IPS-15b (cell line): Measurements from ENCODE around the gene TMPRSS11B.
"Not testable (repeated sequence)": the region's sequence is repeated elsewhere in the genome, so short reads cannot be mapped to it uniquely, and the experiment has no call there.

Experiments
- H3K27me3 ChIP-seq: one replicate; pipeline ENCODE4 v1.6.1; 2013; ENCODE audit warnings: low read length; ENCODE audit not compliant: control insufficient read depth, insufficient read depth
- H3K36me3 ChIP-seq: one replicate; pipeline ENCODE4 v1.6.1; 2013; ENCODE audit warnings: low read length; ENCODE audit not compliant: control insufficient read depth, insufficient read depth
- H3K4me1 ChIP-seq: one replicate; pipeline ENCODE4 v1.6.1; 2013; ENCODE audit warnings: mild to moderate bottlenecking, low read length; ENCODE audit not compliant: control insufficient read depth, insufficient read depth
- H3K4me3 ChIP-seq: one replicate; pipeline ENCODE4 v1.5.1; 2013; ENCODE audit warnings: low read depth, low read length
- H3K9ac ChIP-seq: one replicate; pipeline ENCODE4 v1.6.1; 2013; ENCODE audit warnings: low read depth, mild to moderate bottlenecking, low read length
- H3K9me3 ChIP-seq: one replicate; pipeline ENCODE4 v1.6.1; 2013; ENCODE audit warnings: mild to moderate bottlenecking, low read length; ENCODE audit not compliant: control insufficient read depth, insufficient read depth

Gene TMPRSS11B, protein sequence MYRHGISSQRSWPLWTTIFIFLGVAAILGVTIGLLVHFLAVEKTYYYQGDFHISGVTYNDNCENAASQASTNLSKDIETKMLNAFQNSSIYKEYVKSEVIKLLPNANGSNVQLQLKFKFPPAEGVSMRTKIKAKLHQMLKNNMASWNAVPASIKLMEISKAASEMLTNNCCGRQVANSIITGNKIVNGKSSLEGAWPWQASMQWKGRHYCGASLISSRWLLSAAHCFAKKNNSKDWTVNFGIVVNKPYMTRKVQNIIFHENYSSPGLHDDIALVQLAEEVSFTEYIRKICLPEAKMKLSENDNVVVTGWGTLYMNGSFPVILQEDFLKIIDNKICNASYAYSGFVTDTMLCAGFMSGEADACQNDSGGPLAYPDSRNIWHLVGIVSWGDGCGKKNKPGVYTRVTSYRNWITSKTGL

DNA sequence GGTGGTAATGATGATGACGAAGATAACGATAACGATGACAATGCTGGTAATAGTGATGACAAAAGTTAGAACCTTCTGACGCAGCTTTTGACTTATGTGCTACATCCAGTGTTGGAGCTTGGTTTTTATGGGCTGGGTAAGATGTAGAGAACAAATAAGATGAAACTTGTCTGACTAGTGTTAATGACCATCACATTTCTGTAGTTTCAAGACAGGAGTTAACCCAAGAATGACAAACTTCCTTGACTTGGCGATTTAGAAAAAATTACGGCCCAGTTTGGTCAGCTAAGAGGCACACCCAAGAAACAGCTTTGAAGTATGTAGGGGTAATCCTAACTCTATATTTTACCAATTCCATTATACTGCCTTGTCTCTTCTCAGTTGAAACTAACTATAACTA is at the start of gene TMPRSS11B:
Gene TMPRSS11B (minus strand): TSS at position 101 of the 400 bp plus-strand sequence. CDS start 136 bp downstream, outside the sequence.
- no peaks in the 10 kb centered on the region for H3K27me3 ChIP-seq
- no peaks in the 10 kb centered on the region for H3K9me3 ChIP-seq
- H3K4me1 ChIP-seq: no peaks in the 10 kb centered on the region
- no peak within 1 kb of the TSS for H3K9ac ChIP-seq
- H3K36me3 ChIP-seq: no peaks in the 10 kb centered on the region
- no peak within 1 kb of the TSS for H3K4me3 ChIP-seq

DNA sequence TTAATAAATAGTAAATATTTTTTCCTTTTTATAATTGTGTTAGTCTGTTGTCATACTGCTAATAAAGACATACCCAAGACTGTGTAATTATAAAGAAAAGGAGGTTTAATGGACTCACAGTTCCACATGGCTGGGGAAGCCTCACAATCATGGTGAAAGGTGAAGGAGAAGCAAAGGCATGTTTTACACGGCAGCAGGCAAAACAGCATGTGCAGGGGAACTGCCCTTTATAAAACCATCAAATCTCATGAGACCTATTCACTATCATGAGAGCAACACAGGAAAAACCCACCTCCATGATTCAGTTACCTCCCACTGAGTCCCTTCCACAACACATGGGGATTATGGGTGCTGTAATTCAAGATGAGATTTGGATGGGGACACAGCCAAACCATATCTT is 45.8 kb upstream of the TMPRSS11B start:
- Histone ChIP-seq H3K4me3 (no peak overlapping the region), H3K9me3 (peaks cover 3% of the 10 kb centered on the region), H3K9ac (no peak overlapping the region), H3K36me3 (no peaks in the 10 kb centered on the region), H3K27me3 (peaks cover 4% of the 10 kb centered on the region), H3K4me1 (no peaks in the 10 kb centered on the region)

DNA sequence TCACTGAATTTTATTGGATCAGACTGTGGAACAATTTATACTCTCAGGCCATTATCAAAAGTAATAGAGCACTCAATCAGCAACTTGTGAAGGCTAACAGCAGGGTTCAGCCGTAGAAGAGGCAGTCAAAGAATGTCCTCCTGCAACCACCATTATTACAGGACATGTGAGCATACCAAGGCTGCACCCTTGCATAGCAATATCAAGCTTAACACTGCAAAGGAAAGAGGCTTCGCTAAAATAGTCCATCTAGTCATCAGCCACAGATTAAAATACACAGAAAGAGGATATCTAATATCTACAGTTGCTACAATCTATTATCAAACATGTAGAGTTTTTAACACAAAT is 42.9 kb upstream of the TMPRSS11B start:
- H3K9ac ChIP-seq: no peak overlapping the region
- H3K36me3 ChIP-seq: no peaks in the 10 kb centered on the region
- H3K9me3 ChIP-seq: no peaks in the 10 kb centered on the region
- H3K27me3 ChIP-seq: no peaks in the 10 kb centered on the region
- H3K4me1 ChIP-seq: peaks cover 5% of the 10 kb centered on the region
- no peak overlapping the region for H3K4me3 ChIP-seq

DNA sequence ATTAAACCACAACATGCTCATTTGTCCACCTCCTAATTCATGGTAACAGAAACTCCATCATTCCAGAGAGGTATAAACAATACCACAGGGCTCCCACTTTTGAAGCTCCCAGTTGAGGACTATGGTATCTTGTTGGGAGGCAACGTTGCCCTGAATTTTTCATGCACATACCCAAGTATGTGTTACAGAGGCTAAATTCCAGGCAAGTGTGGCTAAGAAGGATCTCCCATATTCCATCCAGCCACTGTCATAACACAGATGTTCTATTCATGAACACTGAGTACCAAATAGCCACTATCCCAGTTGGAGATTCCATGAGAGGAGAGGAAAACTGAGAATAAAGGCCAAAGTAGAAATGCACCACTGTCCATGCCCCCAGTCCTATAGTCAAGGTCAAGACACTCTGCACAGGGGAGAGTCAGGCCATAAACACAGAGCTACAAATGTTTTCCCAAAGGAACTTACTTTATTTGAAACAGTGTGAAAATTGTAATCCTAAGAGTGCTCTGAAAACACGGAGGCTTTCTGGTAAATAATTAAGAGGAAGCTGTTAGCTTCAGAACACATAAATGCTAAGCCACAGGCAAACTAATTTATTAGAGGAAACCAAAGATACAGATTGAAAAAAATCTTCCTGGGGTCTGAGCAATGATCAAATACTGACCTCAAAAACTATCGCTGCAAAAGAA is 42.4 kb upstream of the TMPRSS11B start:
- Histone ChIP-seq H3K36me3 (no peaks in the 10 kb centered on the region), H3K4me3 (no peak overlapping the region), H3K27me3 (no peaks in the 10 kb centered on the region), H3K4me1 (peaks cover 5% of the 10 kb centered on the region), H3K9ac (no peak overlapping the region), H3K9me3 (no peaks in the 10 kb centered on the region)

DNA sequence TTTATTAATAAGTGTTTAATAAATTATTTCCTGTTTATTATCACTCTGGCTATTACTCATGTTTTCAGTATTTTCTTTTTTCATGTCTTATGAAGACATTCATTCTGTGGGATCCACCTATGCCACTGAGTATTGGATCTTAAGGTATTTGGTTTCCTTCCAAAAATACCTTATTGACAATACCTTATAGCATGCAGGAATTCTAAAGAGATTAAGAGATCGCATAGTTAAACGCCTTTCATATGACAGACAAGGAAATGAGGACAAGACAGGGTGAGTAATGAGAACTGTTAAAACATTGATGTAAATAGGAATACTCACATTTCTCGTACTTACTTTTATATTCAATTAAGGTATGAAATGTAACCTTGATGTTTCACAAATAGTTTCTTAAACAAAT is 38.2 kb upstream of the TMPRSS11B start:
- Histone ChIP-seq H3K4me1 (peaks cover 5% of the 10 kb centered on the region), H3K9me3 (no peaks in the 10 kb centered on the region), H3K4me3 (no peak overlapping the region), H3K9ac (no peak overlapping the region), H3K27me3 (no peaks in the 10 kb centered on the region), H3K36me3 (no peaks in the 10 kb centered on the region)

DNA sequence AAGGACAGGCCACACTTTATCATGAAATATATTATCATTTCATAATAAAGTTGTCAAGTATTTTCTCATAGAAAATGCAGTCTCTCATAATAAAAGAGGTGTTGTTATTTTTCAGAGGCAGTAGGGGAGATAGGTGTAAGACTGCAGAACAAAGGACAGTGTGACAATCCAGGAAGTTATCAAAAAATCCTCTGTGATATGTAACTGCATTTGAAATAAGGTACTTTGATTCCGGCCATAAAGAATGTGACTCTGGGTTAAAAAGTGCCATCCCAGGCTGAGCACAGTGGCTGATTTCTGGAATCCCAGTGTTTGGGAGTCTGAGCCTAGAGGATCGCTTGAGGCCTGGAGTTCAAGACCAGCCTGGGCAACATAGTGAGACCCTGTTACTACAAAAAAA is 37.6 kb upstream of the TMPRSS11B start:
- H3K9ac ChIP-seq: no peak overlapping the region
- H3K4me1 ChIP-seq: peaks cover 5% of the 10 kb centered on the region
- no peaks in the 10 kb centered on the region for H3K36me3 ChIP-seq
- H3K27me3 ChIP-seq: no peaks in the 10 kb centered on the region
- H3K4me3 ChIP-seq: no peak overlapping the region
- no peaks in the 10 kb centered on the region for H3K9me3 ChIP-seq

DNA sequence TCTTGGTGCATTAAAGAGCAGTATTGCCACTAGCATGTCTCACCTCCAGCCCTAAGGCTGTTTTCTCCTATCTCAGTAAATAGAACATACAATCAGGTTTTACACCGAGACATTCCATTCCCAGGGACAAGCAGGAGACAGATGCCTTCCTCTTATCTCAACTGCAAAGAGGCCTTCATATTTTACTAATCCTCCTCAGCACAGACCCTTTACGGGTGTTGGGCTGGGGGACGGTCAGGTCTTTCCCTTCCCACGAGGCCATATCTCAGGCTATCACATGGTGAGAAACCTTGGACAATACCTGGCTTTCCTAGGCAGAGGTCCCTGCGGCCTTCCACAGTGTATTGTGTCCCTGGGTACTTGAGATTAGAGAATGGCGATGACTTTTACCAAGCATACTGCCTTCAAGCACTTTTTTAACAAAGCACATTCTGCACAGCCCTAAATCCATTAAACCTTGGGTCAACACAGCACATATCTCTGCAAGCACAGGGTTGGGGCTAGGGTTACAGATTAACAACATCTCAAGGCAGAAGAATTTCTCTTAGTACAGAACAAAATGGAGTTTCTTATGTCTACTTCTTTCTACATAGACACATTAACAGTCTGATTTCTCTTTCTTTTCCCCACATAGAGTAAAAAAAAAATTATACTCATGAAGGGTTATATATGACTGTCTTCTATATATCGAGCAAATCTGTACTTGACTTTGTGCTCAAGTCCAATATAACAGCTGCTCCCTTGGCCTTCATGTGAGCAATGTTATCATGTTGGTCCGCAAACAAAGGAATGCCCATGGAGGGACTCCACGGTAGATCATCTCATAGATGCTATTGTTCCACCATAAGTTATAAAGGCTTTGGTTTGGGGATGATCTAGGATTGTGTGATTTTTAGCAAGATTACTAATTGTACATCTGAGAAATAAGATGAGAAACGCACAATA is 36.6 kb upstream of the TMPRSS11B start:
- H3K36me3 ChIP-seq, H3K4me3 ChIP-seq, H3K9me3 ChIP-seq, H3K9ac ChIP-seq, H3K4me1 ChIP-seq, H3K27me3 ChIP-seq: not testable (repeated sequence)

DNA sequence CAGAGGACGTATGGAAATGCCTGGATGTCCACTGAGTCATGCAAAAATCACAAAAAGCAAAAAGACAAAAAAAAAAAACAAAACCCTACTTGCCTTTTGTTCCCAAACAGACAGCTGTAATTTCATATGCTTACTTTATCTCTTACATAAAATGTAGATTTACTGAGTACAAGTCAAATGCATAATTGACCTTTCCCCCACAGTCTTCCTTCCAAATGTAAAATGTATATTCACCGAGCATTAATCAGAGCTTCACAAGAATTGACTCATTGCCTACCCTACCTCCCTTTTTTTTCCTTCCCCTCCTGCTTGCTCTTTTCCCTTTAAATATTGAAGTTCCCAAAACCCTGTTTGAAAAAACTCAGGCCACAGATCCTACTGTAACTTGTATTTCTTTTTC is 32.5 kb upstream of the TMPRSS11B start:
- H3K9ac ChIP-seq: no peak overlapping the region
- H3K4me1 ChIP-seq: peaks cover 10% of the 10 kb centered on the region
- H3K9me3 ChIP-seq: no peaks in the 10 kb centered on the region
- no peak overlapping the region for H3K4me3 ChIP-seq
- no peaks in the 10 kb centered on the region for H3K36me3 ChIP-seq
- no peaks in the 10 kb centered on the region for H3K27me3 ChIP-seq

DNA sequence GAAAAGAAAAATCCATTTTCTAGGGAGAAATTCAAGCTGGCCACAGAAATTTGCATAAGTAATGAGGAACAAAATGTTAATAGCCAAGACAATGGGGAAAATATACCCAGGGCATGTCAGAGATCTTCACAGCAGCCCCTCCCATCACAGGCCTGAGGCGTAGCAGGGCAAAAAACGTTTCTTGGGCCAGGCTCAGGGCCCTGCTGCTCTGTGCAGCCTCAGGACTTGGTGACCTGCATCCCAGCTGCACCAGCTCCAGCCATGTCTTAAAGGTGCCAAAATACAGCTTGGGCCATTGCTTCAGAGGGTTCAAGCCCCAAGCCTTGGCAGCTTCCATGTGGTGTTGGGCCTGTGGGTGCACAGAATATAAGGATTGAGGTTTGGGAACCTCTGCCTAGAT is 32.1 kb upstream of the TMPRSS11B start:
- H3K9me3 ChIP-seq: no peaks in the 10 kb centered on the region
- H3K4me1 ChIP-seq: peaks cover 14% of the 10 kb centered on the region
- no peak overlapping the region for H3K9ac ChIP-seq
- H3K36me3 ChIP-seq: no peaks in the 10 kb centered on the region
- no peak overlapping the region for H3K4me3 ChIP-seq
- H3K27me3 ChIP-seq: no peaks in the 10 kb centered on the region

DNA sequence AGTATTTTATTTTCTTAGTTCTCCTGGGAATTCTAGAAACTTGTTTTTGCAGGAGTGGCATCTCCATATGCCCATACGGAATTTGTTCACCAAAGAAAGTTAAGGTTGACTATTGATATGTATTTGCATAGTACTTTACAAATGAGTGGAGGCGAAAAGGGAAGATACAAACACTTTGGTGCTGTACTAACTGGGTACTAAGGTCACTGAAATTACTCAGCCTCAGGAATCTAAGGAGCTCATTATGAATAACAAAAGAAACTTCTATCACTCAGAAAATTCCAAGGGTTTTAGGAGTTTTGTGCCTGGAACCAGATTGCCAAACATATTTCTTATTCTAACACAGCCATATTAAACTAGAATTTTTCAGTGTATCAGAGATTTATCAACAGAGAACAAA is 27.4 kb upstream of the TMPRSS11B start:
- H3K36me3 ChIP-seq: no peaks in the 10 kb centered on the region
- H3K4me1 ChIP-seq: peaks cover 19% of the 10 kb centered on the region
- H3K4me3 ChIP-seq: peak overlapping the region; percentile 48
- no peaks in the 10 kb centered on the region for H3K27me3 ChIP-seq
- no peak overlapping the region for H3K9ac ChIP-seq
- peaks cover 16% of the 10 kb centered on the region for H3K9me3 ChIP-seq

DNA sequence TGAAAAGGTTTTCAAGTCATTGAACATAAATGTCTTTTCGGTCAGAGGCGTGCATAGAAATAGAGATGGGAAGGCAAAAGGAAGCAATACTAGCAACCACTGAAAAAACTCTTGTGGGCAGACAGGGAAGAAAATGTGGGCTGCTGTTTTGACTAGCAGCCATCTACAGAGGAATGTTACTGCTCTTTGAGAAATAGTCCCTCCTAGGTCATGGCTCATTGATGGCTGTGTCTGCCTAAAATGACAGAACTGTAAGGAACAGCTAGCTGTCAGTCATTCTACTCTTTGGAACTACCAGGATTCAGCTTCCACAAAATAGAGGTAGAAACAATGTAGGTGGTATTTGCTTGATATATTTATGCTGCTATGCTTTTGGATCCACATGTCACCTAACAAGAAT is 26.9 kb upstream of the TMPRSS11B start:
- Histone ChIP-seq H3K36me3 (no peaks in the 10 kb centered on the region), H3K4me3 (peak overlapping the region; percentile 48), H3K9ac (peak overlapping the region; percentile 28), H3K4me1 (peaks cover 19% of the 10 kb centered on the region), H3K9me3 (peaks cover 16% of the 10 kb centered on the region), H3K27me3 (no peaks in the 10 kb centered on the region)
